B cell (primary cell): Measurements from ENCODE around the gene FBN2.

Experiments
- CTCF ChIP-seq: fragments of 200-600 bp; IDR thresholded peaks from one replicate; pipeline ENCODE4 v1.8.0; 2022; ENCODE audit warnings: antibody characterized with exemption, mild to moderate bottlenecking
- EZH2 ChIP-seq: IDR thresholded peaks from 2 replicates; pipeline ENCODE4 v1.6.1; 2012; ENCODE audit warnings: borderline replicate concordance, low read depth, mild to moderate bottlenecking, moderate library complexity, low read length; ENCODE audit not compliant: insufficient read depth, poor library complexity, severe bottlenecking

GRCh38 chr5:128587275-128587674 is 49.2 kb upstream of the FBN2 start:
- TF ChIP-seq CTCF (no peak), EZH2 (no peak)
